ENCODE data around the gene ASIC4.

ASIC4 gene

GRCh38 chr2:219514196-219514761 is at the start of gene ASIC4:
Gene ASIC4 (plus strand): TSS chr2:219514482. CDS start chr2:219514725, 243 bp downstream.
- no peak for DNase-seq (ENCODE audit: low spot score)

- no peak for DNase-seq (ENCODE audit: low spot score)
These were observed 48.4 kb upstream of the ASIC4 start for GRCh38 chr2:219465659-219466561.

DNA sequence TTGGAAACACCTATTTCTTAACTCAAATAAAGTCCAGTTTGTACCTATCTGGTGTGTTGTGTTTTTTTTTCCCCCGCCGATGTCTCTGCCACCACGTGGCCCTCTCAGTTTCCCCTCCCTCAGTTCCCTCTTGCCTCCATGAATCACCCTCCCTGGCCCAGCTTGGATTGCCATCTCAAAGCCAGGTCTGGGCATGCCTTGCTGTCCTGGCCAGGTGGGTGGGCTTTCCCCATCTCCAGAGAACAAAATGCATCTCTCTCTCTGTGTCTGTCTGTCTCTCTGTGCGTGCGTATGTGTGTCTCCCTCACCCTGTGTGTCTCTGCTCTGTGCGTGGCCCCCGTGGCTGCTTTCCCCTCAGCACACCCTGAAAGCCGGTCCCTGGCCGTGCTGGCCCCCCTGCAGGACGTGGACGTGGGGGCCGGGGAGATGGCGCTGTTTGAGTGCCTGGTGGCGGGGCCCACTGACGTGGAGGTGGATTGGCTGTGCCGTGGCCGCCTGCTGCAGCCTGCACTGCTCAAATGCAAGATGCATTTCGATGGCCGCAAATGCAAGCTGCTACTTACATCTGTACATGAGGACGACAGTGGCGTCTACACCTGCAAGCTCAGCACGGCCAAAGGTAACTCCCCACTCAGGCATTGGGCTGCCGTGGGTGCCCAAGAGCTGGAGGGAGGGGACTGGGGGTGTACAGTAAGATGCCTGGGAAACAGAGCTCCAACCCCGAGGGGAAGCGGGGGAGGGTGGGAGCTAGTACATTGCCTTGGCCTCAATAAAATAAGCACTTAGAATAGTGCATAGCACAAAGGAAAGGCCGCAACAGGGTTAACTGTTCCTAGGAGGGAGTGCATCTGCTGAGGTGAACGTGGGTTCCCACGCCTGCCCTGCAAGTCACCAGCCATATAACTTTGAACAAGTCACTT is 47.2 kb upstream of the ASIC4 start:
- no peak for DNase-seq (ENCODE audit: low spot score)

GRCh38 chr2:219467736-219468075 is 46.6 kb upstream of the ASIC4 start:
- no peak for DNase-seq (ENCODE audit: low spot score)

- DNase-seq (ENCODE audit: low spot score) = no peak
These were observed 45.7 kb upstream of the ASIC4 start for GRCh38 chr2:219468410-219469185.

- DNase-seq (ENCODE audit: low spot score) = no peak
These were observed 45.0 kb upstream of the ASIC4 start for GRCh38 chr2:219469186-219469724.

GRCh38 chr2:219470429-219470828 is 43.9 kb upstream of the ASIC4 start:
- DNase-seq (ENCODE audit: low spot score) = no peak

DNA sequence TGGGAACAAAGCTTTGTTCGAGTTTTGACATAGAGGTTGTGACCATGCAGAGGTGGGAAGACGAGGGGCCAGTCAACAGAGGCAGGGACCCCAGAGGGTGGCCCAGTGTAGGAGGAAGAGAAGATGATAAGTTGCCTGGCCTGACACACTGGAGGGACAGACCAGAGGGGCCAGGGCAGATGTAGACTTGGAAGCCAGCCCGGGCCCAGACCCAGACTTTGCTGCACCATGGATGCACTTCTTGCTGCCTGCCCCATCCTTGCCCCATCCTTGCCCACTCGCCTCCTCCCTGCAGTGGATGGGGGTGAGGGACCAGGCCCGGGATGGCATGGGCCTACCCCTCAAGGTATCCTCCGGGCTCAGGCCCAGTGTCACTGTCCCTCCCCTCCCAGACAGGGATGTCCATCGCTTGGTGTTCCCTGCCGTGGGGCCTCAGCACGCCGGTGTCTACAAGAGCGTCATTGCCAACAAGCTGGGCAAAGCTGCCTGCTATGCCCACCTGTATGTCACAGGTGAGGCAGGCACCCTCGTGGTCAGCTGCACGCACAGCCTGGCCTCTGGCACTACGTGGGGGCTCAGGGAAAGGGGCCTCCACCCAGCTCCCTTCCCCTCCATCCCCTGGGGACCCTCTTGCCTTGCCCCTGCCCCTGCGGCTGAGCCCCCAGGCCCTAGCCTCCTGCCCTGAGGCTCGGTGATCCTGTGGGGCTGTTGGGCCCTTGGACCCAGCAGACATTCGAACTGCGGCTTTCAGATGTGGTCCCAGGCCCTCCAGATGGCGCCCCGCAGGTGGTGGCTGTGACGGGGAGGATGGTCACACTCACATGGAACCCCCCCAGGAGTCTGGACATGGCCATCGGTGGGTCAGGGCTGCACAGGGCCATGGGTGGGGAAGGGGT is 42.6 kb upstream of the ASIC4 start:
- DNase-seq (ENCODE audit: low spot score) = no peak

DNA sequence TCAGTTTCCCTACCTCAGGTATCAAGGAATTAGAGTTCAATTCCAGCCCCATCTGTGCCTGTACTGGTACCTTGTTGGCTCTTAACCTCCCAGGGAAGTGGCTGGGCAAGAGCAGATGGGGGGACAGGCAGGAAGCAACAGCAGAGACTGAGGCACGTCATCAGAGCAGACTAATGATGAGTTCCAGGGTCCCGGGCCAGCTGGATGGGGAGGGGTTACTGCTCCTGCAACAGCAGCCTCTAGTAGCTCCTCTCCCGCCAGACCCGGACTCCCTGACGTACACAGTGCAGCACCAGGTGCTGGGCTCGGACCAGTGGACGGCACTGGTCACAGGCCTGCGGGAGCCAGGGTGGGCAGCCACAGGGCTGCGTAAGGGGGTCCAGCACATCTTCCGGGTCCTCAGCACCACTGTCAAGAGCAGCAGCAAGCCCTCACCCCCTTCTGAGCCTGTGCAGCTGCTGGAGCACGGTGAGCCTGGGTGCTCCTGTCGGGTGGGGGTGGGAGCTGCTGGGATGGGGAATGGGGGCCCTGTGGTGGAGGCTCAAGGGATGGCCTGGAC is 41.6 kb upstream of the ASIC4 start:
- no peak for DNase-seq (ENCODE audit: low spot score)

GRCh38 chr2:219473511-219473910 is 40.8 kb upstream of the ASIC4 start:
- DNase-seq (ENCODE audit: low spot score) = no peak

DNA sequence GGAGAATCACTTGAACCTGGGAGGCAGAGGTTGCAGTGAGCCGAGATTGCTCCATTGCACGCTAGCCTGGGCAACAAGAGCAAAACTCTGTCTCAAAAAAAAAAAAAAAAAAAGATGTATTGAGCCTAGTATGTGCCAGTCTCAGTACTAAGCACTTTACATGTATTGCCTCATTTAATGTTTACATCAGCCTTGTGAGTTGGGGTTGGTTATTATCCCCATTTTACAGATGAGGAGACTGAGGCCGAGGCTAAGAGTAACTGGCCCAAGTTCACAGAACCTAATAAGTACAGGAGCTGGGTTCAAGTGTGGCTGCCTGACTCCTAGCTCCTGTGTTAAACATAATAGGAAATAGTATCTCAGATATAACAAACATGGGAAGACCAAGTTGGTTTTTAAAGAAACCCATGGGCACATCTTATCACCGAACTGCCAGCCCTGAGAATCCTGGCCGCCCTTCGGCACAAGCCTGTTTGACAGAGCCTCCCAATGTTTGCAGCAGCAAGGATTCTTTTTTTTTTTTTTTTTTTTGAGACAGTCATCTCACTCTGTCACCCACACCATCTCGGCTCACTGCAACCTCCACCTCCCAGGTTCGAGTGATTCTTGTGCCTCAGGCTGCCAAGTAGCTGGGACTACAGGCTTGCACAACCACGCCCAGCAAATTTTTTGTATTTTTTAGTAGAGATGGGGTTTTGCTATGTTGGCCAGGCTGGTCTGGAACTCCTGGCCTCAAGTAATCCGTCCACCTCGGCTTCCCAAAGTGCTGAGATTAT is 39.8 kb upstream of the ASIC4 start:
- no peak for DNase-seq (ENCODE audit: low spot score)

DNA sequence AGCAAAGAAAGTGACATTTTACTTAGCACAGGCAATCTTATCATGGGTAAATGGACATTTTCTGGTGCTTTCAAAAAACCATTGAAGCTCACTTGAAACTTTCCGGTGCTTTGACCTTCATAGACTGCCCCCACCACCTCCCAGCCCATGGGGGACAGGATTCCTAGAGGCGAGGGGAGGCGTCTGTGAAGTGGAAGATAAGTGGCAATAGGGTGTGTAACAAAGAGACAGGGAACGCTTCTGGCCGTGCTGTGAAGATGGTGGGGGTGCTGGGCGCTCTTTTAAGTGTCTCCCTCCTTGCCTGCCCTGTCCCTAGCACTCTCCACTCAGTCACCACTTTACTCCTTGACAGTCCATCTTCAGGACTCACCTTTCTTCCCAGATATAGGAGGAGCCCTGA is 39.0 kb upstream of the ASIC4 start:
- DNase-seq (ENCODE audit: low spot score) = no peak

DNA sequence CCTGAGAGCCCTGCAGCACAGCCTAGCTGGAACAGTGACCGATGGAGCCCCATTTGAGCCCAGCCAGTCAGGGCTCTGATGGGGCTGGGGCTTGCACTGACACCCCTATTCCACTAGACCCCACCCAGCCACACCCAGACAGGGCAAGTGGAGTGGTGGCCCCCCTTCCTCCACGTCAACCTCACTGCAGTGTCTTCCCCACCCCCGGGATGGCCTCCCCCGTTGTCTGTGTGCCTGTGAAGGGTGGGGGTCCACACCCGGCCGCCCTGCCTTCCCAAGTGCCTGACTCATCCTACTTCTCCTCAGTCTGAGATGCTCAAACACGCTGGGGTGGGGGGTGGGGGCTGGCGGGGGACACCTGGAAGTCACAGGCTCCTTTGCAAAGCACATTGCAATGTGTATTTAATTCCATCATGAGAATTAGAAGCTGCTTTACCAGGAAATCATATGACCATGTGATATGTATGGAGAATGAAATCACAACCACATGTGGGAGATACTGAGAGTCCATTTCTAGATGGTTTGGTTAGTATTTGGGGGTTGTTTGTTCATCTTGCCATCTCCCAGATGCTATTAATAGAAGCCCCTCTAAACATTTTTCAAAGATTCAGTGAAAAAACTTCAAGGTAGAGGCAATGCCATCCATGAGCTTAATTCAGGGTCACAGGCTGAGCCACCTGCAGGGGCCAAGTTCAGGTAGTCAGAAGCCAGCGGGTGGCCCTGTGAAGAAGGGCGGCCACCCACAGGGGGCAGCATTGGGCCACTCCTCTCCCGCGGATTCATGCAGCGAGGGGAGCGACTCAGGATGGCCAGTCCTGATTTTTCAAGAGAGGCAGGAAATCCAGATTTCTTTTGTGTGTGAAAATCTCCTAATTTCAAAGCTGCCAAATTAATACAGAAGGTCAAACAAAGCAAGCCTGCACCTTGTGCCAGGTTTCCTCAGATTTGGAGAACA is 38.3 kb upstream of the ASIC4 start:
- peak; percentile 70 for DNase-seq (ENCODE audit: low spot score)

- DNase-seq (ENCODE audit: low spot score) = peak; percentile 50
These were observed 37.6 kb upstream of the ASIC4 start for GRCh38 chr2:219476652-219477151.

DNA sequence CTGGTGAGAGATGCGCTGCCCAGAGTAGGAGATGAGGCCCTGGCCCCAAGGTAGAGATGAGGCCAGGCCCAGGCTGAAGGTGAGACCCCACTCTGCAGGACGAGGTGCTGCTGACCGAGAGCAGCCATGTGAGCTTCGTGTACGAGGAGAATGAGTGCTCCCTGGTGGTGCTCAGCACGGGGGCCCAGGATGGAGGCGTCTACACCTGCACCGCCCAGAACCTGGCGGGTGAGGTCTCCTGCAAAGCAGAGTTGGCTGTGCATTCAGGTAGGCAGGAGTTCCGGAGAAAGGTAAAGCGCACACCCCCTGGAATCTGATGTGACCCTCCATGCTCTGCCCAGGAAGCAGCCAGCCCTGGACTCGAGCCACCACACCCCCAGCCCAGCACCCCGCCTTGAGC is 37.1 kb upstream of the ASIC4 start:
- no peak for DNase-seq (ENCODE audit: low spot score)

DNA sequence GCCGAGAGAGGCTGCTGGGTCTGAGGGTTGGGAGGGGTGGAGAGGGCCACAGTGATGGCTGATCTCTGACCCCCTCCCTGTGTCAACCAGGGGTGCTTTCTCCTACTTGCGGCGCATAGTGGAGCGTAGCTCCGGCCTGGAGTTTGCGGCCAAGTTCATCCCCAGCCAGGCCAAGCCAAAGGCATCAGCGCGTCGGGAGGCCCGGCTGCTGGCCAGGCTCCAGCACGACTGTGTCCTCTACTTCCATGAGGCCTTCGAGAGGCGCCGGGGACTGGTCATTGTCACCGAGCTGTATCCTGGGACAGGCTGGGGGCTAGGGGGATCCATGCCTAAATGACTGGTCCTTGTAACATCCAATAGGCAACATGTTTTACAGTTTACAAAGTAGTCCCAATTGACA is 36.5 kb upstream of the ASIC4 start:
- DNase-seq (ENCODE audit: low spot score) = no peak

- no peak for DNase-seq (ENCODE audit: low spot score)
These were observed 35.4 kb upstream of the ASIC4 start for GRCh38 chr2:219478916-219479315.

- no peak for DNase-seq (ENCODE audit: low spot score)
These were observed 34.3 kb upstream of the ASIC4 start for GRCh38 chr2:219480004-219480403.
